ENCODE data around the gene SCN4B. TPM values are rescaled to one million over a fixed set of nuclear protein-coding genes. Genes with fewer than 3 reads are reported as not detected.

Gene SCN4B
- total and polyA plus RNA-seq, 9 donors: 2.4 to 5.1 (median 4.0) TPM

DNA sequence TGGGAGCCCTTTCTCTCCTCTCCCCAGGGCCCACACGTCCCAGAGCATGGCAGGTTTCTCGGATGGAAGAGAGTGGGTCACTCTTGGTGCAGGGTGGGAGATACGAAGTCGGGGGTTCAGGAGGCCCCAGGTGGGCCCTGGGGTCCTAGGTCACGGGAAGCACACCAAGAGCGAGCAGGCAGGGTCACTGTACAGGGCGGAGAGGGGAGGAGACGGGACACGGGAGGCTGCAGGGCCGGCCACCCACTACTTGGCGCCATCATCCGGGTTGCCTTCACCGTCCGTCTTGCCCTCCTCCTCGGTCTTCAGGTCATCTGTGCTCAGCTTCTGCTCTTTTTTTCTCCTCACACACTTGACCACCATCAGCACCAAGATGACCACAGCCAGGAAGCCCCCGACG lies 14.0 kb upstream of the SCN4B start:
- H3K4me1 ChIP-seq (ENCODE audit: control insufficient read depth, insufficient read depth, low read length): peaks cover 22% of the 10 kb centered on the region
- H3K9me3 ChIP-seq (replicated peaks; ENCODE audit: control insufficient read depth, low read depth, low read length): no peaks in the 10 kb centered on the region
- no peak for DNase-seq
- 77% methylated on average over 13 of the region's 17 CpGs for WGBS (ENCODE audit: insufficient coverage)
- H3K27me3 ChIP-seq (ENCODE audit: control insufficient read depth, insufficient read depth, low read length): peaks cover 35% of the 10 kb centered on the region
- no peaks in the 10 kb centered on the region for H3K36me3 ChIP-seq (ENCODE audit: control insufficient read depth, insufficient read depth, low read length)
- no peak overlapping the region for H3K27ac ChIP-seq (ENCODE audit: low read length)
- no peak overlapping the region for H3K4me3 ChIP-seq (ENCODE audit: low read length)

- Histone ChIP-seq H3K9me3 (replicated peaks; ENCODE audit: control insufficient read depth, low read depth, low read length) (no peaks in the 10 kb centered on the region), H3K36me3 (ENCODE audit: control insufficient read depth, insufficient read depth, low read length) (no peaks in the 10 kb centered on the region), H3K27me3 (ENCODE audit: control insufficient read depth, insufficient read depth, low read length) (peaks cover 22% of the 10 kb centered on the region), H3K4me3 (ENCODE audit: low read length) (no peak overlapping the region), H3K27ac (ENCODE audit: low read length) (no peak overlapping the region), H3K4me1 (ENCODE audit: control insufficient read depth, insufficient read depth, low read length) (peaks cover 8% of the 10 kb centered on the region)
- WGBS (ENCODE audit: insufficient coverage): no CpG with 5 or more reads among the region's 2 CpGs
- no peak for DNase-seq
Measured at GRCh38 chr11:118164885-118165284, 12.3 kb upstream of the SCN4B start.

DNA sequence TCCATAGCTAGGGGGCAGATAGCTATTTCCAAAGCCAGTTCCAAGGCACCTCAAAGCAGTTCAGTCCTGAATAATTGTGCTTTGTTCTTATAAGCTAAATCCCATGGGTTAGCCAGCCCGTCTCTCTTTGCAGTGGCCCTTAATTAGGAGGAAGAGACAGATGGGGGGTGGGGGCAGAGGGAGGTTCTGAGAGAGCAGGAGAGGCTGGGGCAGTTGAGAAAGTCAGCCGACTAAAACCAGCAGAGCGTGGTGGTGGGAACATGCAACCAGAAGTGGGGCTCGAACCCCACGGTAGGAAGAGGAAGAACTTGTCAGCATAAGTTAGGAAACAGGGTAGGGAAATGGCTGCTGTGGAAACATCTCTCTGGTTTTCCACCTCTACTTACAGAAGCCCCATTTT lies 10.9 kb upstream of the SCN4B start:
- WGBS (ENCODE audit: insufficient coverage): 59% methylated on average over 4 of the region's 5 CpGs

GRCh38 chr11:118162846-118163245 lies 10.2 kb upstream of the SCN4B start:
- no peaks in the 10 kb centered on the region for H3K36me3 ChIP-seq (ENCODE audit: control insufficient read depth, insufficient read depth, low read length)
- H3K27me3 ChIP-seq (ENCODE audit: control insufficient read depth, insufficient read depth, low read length): peaks cover 39% of the 10 kb centered on the region
- no peaks in the 10 kb centered on the region for H3K4me1 ChIP-seq (ENCODE audit: control insufficient read depth, insufficient read depth, low read length)
- WGBS (ENCODE audit: insufficient coverage): no CpG with 5 or more reads among the region's 3 CpGs
- no peaks in the 10 kb centered on the region for H3K9me3 ChIP-seq (replicated peaks; ENCODE audit: control insufficient read depth, low read depth, low read length)
- no peak for DNase-seq
- H3K27ac ChIP-seq (ENCODE audit: low read length): no peak overlapping the region
- H3K4me3 ChIP-seq (ENCODE audit: low read length): no peak overlapping the region

More for the DNA sequence above, 10.9 kb upstream of the SCN4B start:
- H3K9me3 ChIP-seq (replicated peaks; ENCODE audit: control insufficient read depth, low read depth, low read length): no peaks in the 10 kb centered on the region
- H3K4me3 ChIP-seq (ENCODE audit: low read length): no peak overlapping the region
- no peaks in the 10 kb centered on the region for H3K36me3 ChIP-seq (ENCODE audit: control insufficient read depth, insufficient read depth, low read length)
- no peak overlapping the region for H3K27ac ChIP-seq (ENCODE audit: low read length)
- H3K4me1 ChIP-seq (ENCODE audit: control insufficient read depth, insufficient read depth, low read length): no peaks in the 10 kb centered on the region
- no peak for DNase-seq
- peaks cover 32% of the 10 kb centered on the region for H3K27me3 ChIP-seq (ENCODE audit: control insufficient read depth, insufficient read depth, low read length)

DNA sequence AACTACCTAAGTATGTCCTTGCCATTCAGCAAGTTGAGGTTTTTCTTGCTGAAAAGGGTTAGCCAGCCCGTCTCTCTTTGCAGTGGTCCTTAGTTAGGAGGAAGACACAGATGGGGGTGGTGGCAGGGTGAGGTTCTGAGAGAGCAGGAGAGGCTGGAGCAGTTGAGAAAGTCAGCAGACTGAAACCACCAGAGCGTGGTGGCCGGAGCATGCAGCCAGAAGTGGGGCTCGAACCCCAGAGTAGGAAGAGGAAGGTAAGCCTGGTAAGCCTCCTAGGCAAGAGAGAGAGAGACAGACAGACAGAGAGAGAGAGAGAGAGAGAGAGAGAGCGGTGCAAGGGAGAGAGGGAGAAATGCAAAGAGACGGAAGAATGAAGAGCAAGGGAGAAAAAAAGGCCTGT lies 9.2 kb upstream of the SCN4B start:
- no peak overlapping the region for H3K27ac ChIP-seq (ENCODE audit: low read length)
- no peaks in the 10 kb centered on the region for H3K36me3 ChIP-seq (ENCODE audit: control insufficient read depth, insufficient read depth, low read length)
- no peak for DNase-seq
- no peaks in the 10 kb centered on the region for H3K9me3 ChIP-seq (replicated peaks; ENCODE audit: control insufficient read depth, low read depth, low read length)
- H3K27me3 ChIP-seq (ENCODE audit: control insufficient read depth, insufficient read depth, low read length): peaks cover 50% of the 10 kb centered on the region
- peaks cover 3% of the 10 kb centered on the region for H3K4me1 ChIP-seq (ENCODE audit: control insufficient read depth, insufficient read depth, low read length)
- no peak overlapping the region for H3K4me3 ChIP-seq (ENCODE audit: low read length)
- 68% methylated on average over 4 of the region's 6 CpGs for WGBS (ENCODE audit: insufficient coverage)

GRCh38 chr11:118157186-118157895 lies 4.7 kb upstream of the SCN4B start:
- no peak overlapping the region for H3K27ac ChIP-seq (ENCODE audit: low read length)
- no peak overlapping the region for H3K4me3 ChIP-seq (ENCODE audit: low read length)
- H3K27me3 ChIP-seq (ENCODE audit: control insufficient read depth, insufficient read depth, low read length): peaks cover 77% of the 10 kb centered on the region
- H3K4me1 ChIP-seq (ENCODE audit: control insufficient read depth, insufficient read depth, low read length): peaks cover 15% of the 10 kb centered on the region
- WGBS (ENCODE audit: insufficient coverage): 25% methylated on average over 4 of the region's 10 CpGs
- no peaks in the 10 kb centered on the region for H3K9me3 ChIP-seq (replicated peaks; ENCODE audit: control insufficient read depth, low read depth, low read length)
- DNase-seq: no peak
- no peaks in the 10 kb centered on the region for H3K36me3 ChIP-seq (ENCODE audit: control insufficient read depth, insufficient read depth, low read length)

GRCh38 chr11:118156531-118157185 lies 4.0 kb upstream of the SCN4B start:
- DNase-seq: no peak
- Histone ChIP-seq H3K4me1 (ENCODE audit: control insufficient read depth, insufficient read depth, low read length) (peaks cover 20% of the 10 kb centered on the region), H3K4me3 (ENCODE audit: low read length) (no peak overlapping the region), H3K27me3 (ENCODE audit: control insufficient read depth, insufficient read depth, low read length) (peaks cover 77% of the 10 kb centered on the region), H3K36me3 (ENCODE audit: control insufficient read depth, insufficient read depth, low read length) (no peaks in the 10 kb centered on the region), H3K27ac (ENCODE audit: low read length) (no peak overlapping the region), H3K9me3 (replicated peaks; ENCODE audit: control insufficient read depth, low read depth, low read length) (no peaks in the 10 kb centered on the region)
- 1% methylated on average over 14 of the region's 21 CpGs for WGBS (ENCODE audit: insufficient coverage)

- Histone ChIP-seq H3K36me3 (ENCODE audit: control insufficient read depth, insufficient read depth, low read length) (no peaks in the 10 kb centered on the region), H3K4me1 (ENCODE audit: control insufficient read depth, insufficient read depth, low read length) (peaks cover 20% of the 10 kb centered on the region), H3K27me3 (ENCODE audit: control insufficient read depth, insufficient read depth, low read length) (peaks cover 84% of the 10 kb centered on the region), H3K4me3 (ENCODE audit: low read length) (no peak overlapping the region), H3K27ac (ENCODE audit: low read length) (no peak overlapping the region), H3K9me3 (replicated peaks; ENCODE audit: control insufficient read depth, low read depth, low read length) (no peaks in the 10 kb centered on the region)
- no peak for DNase-seq
- 42% methylated on average over 7 of the region's 11 CpGs for WGBS (ENCODE audit: insufficient coverage)
Measured at GRCh38 chr11:118155776-118156530, 3.3 kb upstream of the SCN4B start.

DNA sequence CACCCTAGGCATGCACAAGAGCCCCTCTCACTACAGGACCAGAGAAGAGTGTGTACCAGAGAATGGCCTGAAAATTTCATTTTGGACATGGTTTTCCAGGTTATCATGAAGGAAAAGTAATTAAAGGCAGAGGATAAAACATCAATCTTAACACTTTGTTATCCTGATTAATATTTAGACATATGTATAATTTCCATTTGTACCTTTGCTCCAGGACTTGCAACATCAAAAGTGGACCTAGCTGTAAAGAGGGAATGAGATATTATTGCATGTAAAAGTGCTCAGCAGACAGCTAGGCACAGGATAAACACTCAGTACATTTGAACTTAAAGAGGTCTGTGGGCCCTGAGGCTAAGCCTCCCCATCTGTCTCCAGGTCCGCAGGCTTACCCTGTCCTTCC lies 2.0 kb upstream of the SCN4B start:
- Histone ChIP-seq H3K4me1 (ENCODE audit: control insufficient read depth, insufficient read depth, low read length) (peaks cover 20% of the 10 kb centered on the region), H3K36me3 (ENCODE audit: control insufficient read depth, insufficient read depth, low read length) (no peaks in the 10 kb centered on the region), H3K4me3 (ENCODE audit: low read length) (no peak overlapping the region), H3K9me3 (replicated peaks; ENCODE audit: control insufficient read depth, low read depth, low read length) (no peaks in the 10 kb centered on the region), H3K27ac (ENCODE audit: low read length) (no peak overlapping the region), H3K27me3 (ENCODE audit: control insufficient read depth, insufficient read depth, low read length) (peaks cover 91% of the 10 kb centered on the region)
- 71% methylated on average over 1 of the region's 1 CpG for WGBS (ENCODE audit: insufficient coverage)
- DNase-seq: no peak

- 48% methylated on average over 8 of the region's 11 CpGs for WGBS (ENCODE audit: insufficient coverage)
- Histone ChIP-seq H3K27ac (ENCODE audit: low read length) (no peak overlapping the region), H3K36me3 (ENCODE audit: control insufficient read depth, insufficient read depth, low read length) (no peaks in the 10 kb centered on the region), H3K27me3 (ENCODE audit: control insufficient read depth, insufficient read depth, low read length) (peaks cover 93% of the 10 kb centered on the region), H3K4me1 (ENCODE audit: control insufficient read depth, insufficient read depth, low read length) (peaks cover 20% of the 10 kb centered on the region), H3K4me3 (ENCODE audit: low read length) (no peak overlapping the region), H3K9me3 (replicated peaks; ENCODE audit: control insufficient read depth, low read depth, low read length) (no peaks in the 10 kb centered on the region)
- no peak for DNase-seq
Measured at GRCh38 chr11:118153976-118154375, 1.4 kb upstream of the SCN4B start.
